NK-92 treated with Interleukin-12 subunit alpha and Interleukin-12 subunit beta, amount 100 ng/mL, for 24 hours (cell line): Measurements from ENCODE around the gene NAV2.

Source experiments
- DNase-seq: peaks from one replicate; lab custom pipeline; 2025; lab: John Stamatoyannopoulos, UW

The NAV2 gene

GRCh38 chr11:19811380-19811779 is 98.7 kb downstream of the NAV2 start:
- DNase-seq: no peak

DNA sequence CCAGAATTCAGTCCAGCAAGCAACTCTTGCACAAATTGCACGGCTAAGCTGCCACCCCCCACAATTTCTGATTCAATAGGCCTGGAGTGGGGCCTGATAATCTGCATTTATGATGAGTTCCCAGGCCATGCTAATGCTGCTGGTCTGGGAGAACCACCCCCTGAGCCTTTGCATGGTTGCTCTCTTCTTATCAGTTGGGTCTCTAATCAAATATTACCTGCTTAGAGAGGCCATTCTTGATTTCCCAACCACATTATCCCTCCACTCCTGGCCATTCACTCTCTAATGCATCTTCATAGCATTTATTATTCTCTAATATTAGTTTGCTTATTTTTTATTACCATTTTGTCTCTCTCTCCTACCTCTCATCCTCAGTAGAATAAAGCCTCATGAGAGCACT is 99.5 kb downstream of the NAV2 start:
- no peak for DNase-seq

DNA sequence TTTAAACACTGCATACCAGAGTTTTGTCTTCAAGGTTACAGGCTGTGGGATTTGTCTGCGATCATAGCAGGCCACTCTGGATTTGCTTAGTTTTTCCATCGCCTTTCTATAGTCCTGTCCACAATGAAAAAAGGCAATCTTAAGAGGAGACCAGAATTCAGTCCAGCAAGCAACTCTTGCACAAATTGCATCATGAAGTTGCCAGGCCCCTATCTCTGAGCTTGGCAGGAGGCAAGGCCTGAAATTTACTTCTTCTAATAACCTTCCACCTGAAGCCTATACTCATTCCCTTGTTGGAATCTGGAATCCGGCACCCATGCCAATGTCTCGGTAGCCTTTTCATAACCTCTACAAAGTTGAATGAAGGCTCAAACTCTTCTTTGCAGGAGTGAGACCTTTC is 100.1 kb downstream of the NAV2 start:
- DNase-seq: no peak

- DNase-seq: no peak
These were observed 100.7 kb downstream of the NAV2 start for GRCh38 chr11:19813158-19813879.

- DNase-seq: no peak
These were observed 101.8 kb downstream of the NAV2 start for GRCh38 chr11:19814421-19814820.

DNA sequence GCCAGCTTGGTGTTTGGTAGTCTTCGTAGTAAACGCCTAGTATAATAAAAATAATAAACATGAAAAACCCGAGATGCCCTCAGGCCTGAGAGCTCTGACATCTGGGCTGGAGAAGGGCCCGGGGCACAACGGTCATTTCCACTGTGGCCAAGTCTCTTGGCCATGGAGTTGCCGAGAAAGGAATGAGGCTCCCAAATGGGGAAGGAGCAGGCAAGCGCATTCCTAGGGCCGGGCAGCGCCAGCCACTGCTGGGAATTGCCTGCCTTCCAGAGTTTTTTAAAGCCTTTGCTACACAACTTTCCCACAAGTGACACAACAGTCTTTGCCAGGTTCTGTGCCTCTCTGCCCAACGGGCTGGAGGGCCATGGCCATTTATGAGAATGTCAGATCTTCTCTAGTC is 103.4 kb downstream of the NAV2 start:
- no peak for DNase-seq

DNA sequence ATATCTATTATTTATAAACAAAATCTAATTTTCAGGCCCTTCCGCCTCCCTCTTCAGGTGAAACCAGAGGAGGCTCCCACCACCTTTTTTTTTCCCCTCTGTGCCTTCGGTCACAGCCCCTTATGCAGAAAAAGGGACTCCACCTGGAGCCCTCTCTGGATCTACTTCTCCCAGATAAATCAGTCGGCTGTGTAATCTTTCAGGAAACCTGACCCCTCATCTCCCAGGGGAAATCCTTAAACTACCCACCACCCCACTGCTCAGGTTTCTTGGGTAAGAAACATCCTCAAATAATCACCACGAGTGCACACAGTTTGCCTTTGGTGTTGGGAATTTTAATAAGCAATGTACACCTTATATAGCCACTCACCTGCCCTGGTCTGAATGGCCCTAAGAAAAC is 104.2 kb downstream of the NAV2 start:
- DNase-seq: no peak

GRCh38 chr11:19817265-19817851 is 104.7 kb downstream of the NAV2 start:
- DNase-seq: no peak

DNA sequence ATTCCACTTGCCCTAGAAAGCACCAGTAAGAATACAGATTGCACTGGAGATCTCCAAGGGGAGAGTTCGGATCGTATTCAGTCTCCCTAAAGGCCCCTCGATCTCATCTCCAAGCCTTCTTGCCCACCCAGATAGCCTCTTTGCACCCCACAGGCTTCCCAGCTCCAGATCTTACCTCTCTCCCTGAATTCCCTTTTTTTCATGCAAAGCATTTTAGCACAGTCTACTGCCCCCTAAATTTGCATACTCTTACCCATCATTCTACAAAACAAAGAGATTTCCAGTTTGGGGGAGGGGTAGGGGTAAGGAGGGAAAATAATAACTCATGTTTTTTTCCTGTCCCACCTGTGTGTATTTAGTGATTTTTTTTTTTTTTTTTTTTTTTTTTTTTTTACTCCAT is 105.2 kb downstream of the NAV2 start:
- no peak for DNase-seq

DNA sequence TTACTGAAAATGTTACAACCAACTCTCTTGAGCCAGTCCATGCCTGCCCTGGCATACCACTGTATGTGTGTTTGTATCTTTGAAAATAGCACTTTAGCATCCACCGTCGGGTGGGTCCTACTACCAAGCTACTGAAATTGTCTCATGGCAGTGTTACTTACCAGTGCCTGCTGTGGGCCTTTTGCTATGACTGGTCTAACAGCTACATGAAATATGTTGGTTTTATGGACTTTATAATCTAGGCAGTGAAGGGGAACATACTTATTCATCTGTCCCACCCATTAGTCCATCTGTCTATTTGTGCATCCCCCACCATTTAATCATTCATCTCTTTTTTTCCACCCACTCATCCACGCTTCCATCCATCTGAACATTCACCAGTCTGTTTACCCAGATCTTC is 106.0 kb downstream of the NAV2 start:
- DNase-seq: no peak

- no peak for DNase-seq
These were observed 106.5 kb downstream of the NAV2 start for GRCh38 chr11:19819148-19819547.

GRCh38 chr11:19820100-19820499 is 107.5 kb downstream of the NAV2 start:
- DNase-seq: no peak

- no peak for DNase-seq
These were observed 108.8 kb downstream of the NAV2 start for GRCh38 chr11:19821412-19821875.

- DNase-seq: no peak
These were observed 109.4 kb downstream of the NAV2 start for GRCh38 chr11:19821993-19822392.

DNA sequence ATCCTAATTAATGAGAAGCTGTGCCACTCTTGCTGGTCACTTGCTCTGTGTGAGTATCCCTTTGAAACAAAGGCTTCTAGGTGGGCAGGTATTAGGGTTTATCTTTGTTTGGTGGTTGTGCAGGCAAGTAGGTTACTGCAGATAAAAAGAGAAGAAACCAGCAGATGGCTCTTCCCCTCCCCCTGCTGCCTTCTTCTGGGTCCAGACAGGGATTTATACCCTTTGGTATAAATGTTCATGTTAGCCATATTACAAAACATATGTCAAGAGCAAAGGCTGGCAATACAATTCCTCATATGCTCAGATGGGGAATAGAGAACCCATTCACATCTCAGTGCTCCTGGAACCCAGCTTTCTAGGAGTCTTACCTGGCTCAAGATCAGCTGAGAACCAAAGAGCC is 109.9 kb downstream of the NAV2 start:
- DNase-seq: no peak

GRCh38 chr11:19826606-19827005 is 114.0 kb downstream of the NAV2 start:
- DNase-seq: no peak

DNA sequence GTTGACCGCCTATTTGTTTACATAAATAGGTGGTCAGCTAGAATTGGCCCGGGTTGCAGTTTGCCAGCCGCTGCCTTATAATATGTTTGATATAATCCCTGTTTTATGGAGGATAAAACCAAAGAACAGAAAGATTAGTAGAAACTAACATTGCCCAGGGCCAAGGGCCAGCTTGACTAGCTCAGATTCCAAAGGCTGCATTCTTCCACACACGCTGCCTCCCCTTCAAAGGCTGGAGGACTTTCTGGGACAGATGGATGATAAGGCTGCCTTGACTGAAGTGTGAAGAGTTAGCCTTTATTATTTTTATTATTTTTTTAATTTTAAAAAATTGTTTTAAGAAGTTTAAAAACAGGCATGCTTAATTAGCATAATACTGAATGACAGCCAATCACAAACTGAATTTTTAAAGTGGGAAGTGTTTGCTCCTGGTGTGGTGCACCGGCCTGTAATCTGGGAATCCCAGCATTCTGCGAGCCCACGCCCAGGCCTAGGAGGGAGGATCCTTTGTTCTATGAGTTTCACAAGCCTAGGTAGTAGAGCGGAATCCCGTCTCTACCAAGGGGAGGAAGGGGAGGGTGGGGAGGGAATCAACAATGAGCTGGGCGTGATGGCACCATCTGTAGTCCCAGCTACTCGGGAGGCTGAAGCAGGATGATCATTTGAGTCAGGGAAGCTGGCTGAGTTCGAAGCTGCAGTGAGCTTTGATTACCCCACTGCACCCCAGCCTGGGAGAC is 114.9 kb downstream of the NAV2 start:
- no peak for DNase-seq

DNA sequence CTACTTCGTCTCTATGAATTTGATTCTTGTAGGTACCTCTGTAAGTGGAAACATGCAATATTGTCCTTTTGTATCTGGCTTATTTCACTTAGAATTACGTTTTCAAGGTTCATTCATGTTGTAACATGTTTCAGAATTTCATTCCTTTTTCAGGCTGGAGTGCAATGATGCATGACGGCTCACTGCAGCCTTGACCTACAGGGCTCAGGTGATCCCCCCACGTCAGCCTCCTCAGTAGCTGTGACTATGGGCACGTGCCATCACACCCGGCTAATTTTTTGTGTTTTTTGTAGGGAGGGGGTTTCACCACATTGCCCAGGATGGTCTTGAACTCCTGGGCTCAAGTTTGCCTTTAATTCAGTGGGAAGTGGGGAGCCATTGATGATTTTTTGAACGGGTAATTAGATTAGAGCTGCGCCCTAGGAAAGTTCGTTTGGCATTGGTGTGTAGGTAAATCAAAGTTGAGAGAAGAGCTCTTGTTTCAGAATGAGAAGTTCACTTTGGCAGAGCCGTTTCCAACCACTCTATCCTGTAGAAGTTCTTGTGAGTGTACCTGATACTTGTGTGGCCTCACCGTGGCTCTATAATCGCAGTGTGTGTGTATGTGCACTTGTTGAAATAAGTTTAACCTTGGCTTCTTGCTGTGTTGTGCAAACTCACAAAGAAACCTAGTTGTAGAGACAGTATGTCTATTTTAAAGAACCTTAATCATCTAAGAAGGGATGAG is 115.9 kb downstream of the NAV2 start:
- DNase-seq: no peak

DNA sequence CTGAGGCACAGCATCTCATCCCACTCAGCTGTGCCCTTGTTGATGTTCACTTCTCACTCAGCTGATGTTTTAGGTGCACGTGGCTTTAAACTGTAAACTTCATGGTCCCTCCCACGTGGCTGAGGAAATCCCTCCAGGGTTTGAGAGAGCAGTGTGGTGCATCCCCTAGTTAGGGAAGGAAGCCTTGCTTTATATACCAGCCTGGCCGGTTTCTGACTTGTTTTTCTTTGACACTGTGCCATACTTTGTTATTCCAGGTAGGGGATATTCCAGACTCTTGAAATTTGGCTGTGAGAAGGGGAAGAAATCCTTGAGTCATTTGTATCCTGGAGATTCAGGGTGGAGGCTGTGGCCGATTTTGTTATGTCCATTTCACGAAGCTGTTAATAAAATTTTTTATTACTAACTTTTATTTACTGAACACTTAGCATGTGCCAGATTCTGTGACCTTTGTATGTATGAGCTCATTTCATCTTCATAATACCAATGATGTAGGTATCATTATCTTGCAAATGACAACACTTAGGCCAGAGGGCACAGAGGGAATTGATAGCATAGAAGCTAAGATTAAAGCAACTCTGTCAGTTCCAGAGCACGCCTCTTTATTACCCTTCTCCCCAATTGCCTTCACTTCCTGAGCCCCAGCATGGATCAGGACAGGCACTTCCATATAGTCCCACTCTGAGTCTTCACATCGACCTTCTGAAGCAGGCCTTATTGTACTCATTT is 116.6 kb downstream of the NAV2 start:
- DNase-seq: no peak

GRCh38 chr11:19832086-19832750 is 119.6 kb downstream of the NAV2 start:
- no peak for DNase-seq

DNA sequence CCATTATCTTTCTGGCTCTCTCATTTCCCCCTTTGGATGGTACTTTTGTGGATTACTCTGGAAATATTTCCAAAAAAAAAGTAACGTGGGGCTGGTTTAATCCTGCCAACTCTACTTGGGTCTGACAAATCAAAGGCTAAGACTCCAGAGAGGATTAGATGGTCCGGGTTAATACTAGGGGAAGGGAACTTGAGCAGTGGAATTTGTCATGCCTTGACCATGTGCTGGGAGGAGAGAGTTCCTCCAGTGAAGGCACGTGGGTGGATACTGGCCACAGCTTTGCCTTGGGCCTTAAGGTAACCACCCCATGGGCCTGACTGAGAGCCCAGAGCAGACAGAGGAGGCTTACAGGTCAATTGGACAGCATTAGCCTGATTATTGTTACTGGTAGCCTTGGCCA is 120.3 kb downstream of the NAV2 start:
- DNase-seq: no peak
